DOHH2 (cell line): ENCODE data around the gene SDR42E1.

Source experiments
- H3F3A ChIP-seq: fragments of 200-600 bp; sonication (generic), shearing (Covaris generic); 2 replicates; pipeline ENCODE4 v1.6.0; 2016; ENCODE audit warnings: antibody characterized with exemption, mild to moderate bottlenecking; ENCODE audit not compliant: control insufficient read depth, insufficient read depth
- H3K27ac ChIP-seq: fragments of 200-600 bp; sonication (generic); 2 replicates; pipeline ENCODE4 v1.5.1; 2014; ENCODE audit warnings: low read depth, mild to moderate bottlenecking, low read length, moderate library complexity
- H3K27me3 ChIP-seq: fragments of 200-600 bp; sonication (generic); 2 replicates; pipeline ENCODE4 v1.6.1; 2014; ENCODE audit warnings: mild to moderate bottlenecking, low read length, mixed read lengths; ENCODE audit not compliant: control insufficient read depth
- H3K36me3 ChIP-seq: fragments of 200-600 bp; sonication (generic); 2 replicates; pipeline ENCODE4 v1.6.1; 2014; ENCODE audit warnings: mild to moderate bottlenecking, low read length, moderate library complexity, mixed read lengths; ENCODE audit not compliant: control insufficient read depth
- H3K4me1 ChIP-seq: fragments of 200-600 bp; sonication (generic); 2 replicates; pipeline ENCODE4 v1.6.1; 2014; ENCODE audit warnings: mild to moderate bottlenecking, low read length, mixed read lengths; ENCODE audit not compliant: control insufficient read depth
- H3K4me2 ChIP-seq: fragments of 200-600 bp; sonication (generic); 2 replicates; pipeline ENCODE4 v1.6.0; 2014; ENCODE audit warnings: mild to moderate bottlenecking, low read length, moderate library complexity
- H3K4me3 ChIP-seq: fragments of 200-600 bp; sonication (generic); 2 replicates; pipeline ENCODE4 v1.5.1; 2014; ENCODE audit warnings: mild to moderate bottlenecking, low read length, mixed read lengths
- H3K79me2 ChIP-seq: fragments of 200-600 bp; sonication (generic); 2 replicates; pipeline ENCODE4 v1.6.1; 2014; ENCODE audit warnings: mild to moderate bottlenecking, low read length, mixed read lengths; ENCODE audit not compliant: control insufficient read depth
- H3K9me2 ChIP-seq: fragments of 200-600 bp; sonication (generic); replicated peaks from 2 replicates; pipeline ENCODE4 v1.6.1; 2014; ENCODE audit warnings: mild to moderate bottlenecking, low read length, mixed read lengths; ENCODE audit not compliant: control insufficient read depth
- H3K9me3 ChIP-seq: fragments of 200-600 bp; sonication (generic); 2 replicates; pipeline ENCODE4 v1.6.1; 2014; ENCODE audit warnings: antibody characterized with exemption, low read length, mixed read lengths; ENCODE audit not compliant: control insufficient read depth, insufficient read depth
- H4K20me1 ChIP-seq: fragments of 200-600 bp; sonication (generic); 2 replicates; pipeline ENCODE4 v1.6.0; 2014; ENCODE audit warnings: low read depth, mild to moderate bottlenecking, antibody characterized with exemption, low read length, moderate library complexity; ENCODE audit not compliant: control insufficient read depth, insufficient read depth
- EZH2phosphoT487 ChIP-seq: fragments of 200-600 bp; sonication (generic); IDR thresholded peaks from 2 replicates; pipeline ENCODE4 v1.6.1; 2017; ENCODE audit warnings: borderline replicate concordance, mild to moderate bottlenecking, antibody characterized with exemption, low read length, moderate library complexity, mixed read lengths
- TF ChIP-seq, protein P1 (sequence below): fragments of 200-600 bp; sonication (generic); IDR thresholded peaks from one replicate; pipeline ENCODE4 v1.5.1; 2014; ENCODE audit warnings: antibody characterized with exemption, mild to moderate bottlenecking, low read depth, low read length; ENCODE audit not compliant: poor library complexity, severe bottlenecking

The SDR42E1 gene

GRCh38 chr16:82050909-82051357 is 39.7 kb upstream of the SDR42E1 start:
- Histone ChIP-seq H3K9me2 (no peaks in the 10 kb centered on the region), H3K36me3 (no peaks in the 10 kb centered on the region), H3K4me1 (no peaks in the 10 kb centered on the region), H3K9me3 (no peaks in the 10 kb centered on the region), H3K4me3 (no peak overlapping the region), H3F3A (no peaks in the 10 kb centered on the region), H3K4me2 (no peak overlapping the region), H4K20me1 (no peaks in the 10 kb centered on the region), H3K27ac (no peak overlapping the region), H3K27me3 (peaks cover 8% of the 10 kb centered on the region; the same call in 1 of the 2 replicates), H3K79me2 (no peaks in the 10 kb centered on the region)
- no peak for TF ChIP-seq EZH2phosphoT487
- TF ChIP-seq, protein P1, sequence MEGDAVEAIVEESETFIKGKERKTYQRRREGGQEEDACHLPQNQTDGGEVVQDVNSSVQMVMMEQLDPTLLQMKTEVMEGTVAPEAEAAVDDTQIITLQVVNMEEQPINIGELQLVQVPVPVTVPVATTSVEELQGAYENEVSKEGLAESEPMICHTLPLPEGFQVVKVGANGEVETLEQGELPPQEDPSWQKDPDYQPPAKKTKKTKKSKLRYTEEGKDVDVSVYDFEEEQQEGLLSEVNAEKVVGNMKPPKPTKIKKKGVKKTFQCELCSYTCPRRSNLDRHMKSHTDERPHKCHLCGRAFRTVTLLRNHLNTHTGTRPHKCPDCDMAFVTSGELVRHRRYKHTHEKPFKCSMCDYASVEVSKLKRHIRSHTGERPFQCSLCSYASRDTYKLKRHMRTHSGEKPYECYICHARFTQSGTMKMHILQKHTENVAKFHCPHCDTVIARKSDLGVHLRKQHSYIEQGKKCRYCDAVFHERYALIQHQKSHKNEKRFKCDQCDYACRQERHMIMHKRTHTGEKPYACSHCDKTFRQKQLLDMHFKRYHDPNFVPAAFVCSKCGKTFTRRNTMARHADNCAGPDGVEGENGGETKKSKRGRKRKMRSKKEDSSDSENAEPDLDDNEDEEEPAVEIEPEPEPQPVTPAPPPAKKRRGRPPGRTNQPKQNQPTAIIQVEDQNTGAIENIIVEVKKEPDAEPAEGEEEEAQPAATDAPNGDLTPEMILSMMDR = no peak

DNA sequence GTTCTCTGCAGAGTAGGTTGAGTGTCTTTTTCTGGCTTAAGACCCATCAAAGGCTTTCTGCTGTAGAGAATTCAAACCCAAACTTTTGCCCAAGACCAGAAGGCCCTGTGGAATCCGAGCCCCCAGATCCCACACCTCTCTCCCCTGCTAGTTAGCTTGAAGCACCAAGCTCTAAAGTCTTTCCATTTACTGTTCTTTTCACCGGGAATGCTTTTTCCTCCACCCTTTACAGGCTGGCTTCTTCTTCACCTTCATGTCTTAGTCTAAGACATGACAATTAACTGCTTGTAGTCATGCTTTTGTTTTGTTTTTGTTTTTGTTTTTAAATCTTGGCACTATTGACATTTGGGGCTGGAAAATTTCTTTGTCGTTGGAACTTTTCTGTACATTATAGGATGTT is 39.2 kb upstream of the SDR42E1 start:
- H3K27me3 ChIP-seq = peaks cover 8% of the 10 kb centered on the region; the same call in 1 of the 2 replicates
- no peak overlapping the region for H3K27ac ChIP-seq
- no peaks in the 10 kb centered on the region for H3F3A ChIP-seq
- H3K9me3 ChIP-seq = no peaks in the 10 kb centered on the region
- no peaks in the 10 kb centered on the region for H3K9me2 ChIP-seq
- H3K36me3 ChIP-seq = no peaks in the 10 kb centered on the region
- H3K4me3 ChIP-seq = no peak overlapping the region
- H4K20me1 ChIP-seq = no peaks in the 10 kb centered on the region
- no peaks in the 10 kb centered on the region for H3K4me1 ChIP-seq
- no peak overlapping the region for H3K4me2 ChIP-seq
- H3K79me2 ChIP-seq = no peaks in the 10 kb centered on the region
- TF ChIP-seq EZH2phosphoT487 = no peak
- TF ChIP-seq, protein P1 = no peak

DNA sequence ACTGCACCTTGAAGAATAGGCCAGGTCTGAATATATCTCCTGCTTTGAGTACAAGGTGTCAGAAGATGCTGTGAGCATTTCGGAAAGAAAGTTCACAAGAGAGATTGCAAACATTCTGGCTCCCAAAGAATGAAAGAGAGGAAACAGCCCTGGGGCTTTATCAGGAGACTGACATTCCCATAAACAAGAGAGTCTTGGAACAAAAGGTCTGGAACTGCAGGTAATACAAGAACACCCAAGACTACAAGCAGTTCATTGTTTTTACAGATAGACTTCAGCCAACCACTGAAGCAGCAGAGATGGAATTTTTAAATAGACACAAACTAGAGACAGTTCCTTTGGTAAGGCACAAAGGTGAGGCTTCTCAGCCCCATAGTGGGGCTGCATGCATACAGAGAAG is 38.2 kb upstream of the SDR42E1 start:
- no peaks in the 10 kb centered on the region for H3F3A ChIP-seq
- H3K4me1 ChIP-seq = no peaks in the 10 kb centered on the region
- H3K4me3 ChIP-seq = no peak overlapping the region
- peaks cover 8% of the 10 kb centered on the region; the same call in 1 of the 2 replicates for H3K27me3 ChIP-seq
- no peaks in the 10 kb centered on the region for H3K79me2 ChIP-seq
- no peaks in the 10 kb centered on the region for H3K9me2 ChIP-seq
- H4K20me1 ChIP-seq = no peaks in the 10 kb centered on the region
- H3K9me3 ChIP-seq = no peaks in the 10 kb centered on the region
- H3K36me3 ChIP-seq = no peaks in the 10 kb centered on the region
- no peak for TF ChIP-seq EZH2phosphoT487
- TF ChIP-seq, protein P1 = no peak
- no peak overlapping the region for H3K27ac ChIP-seq
- no peak overlapping the region for H3K4me2 ChIP-seq

- Histone ChIP-seq H3K27ac (no peak overlapping the region), H3K36me3 (no peaks in the 10 kb centered on the region), H3K4me2 (no peak overlapping the region), H3K79me2 (no peaks in the 10 kb centered on the region), H3K9me2 (no peaks in the 10 kb centered on the region), H3F3A (no peaks in the 10 kb centered on the region), H4K20me1 (no peaks in the 10 kb centered on the region), H3K4me1 (no peaks in the 10 kb centered on the region), H3K4me3 (no peak overlapping the region), H3K9me3 (no peaks in the 10 kb centered on the region), H3K27me3 (peaks cover 3% of the 10 kb centered on the region; the same call in 1 of the 2 replicates)
- no peak for TF ChIP-seq EZH2phosphoT487
- TF ChIP-seq, protein P1 = no peak
Observed at GRCh38 chr16:82047787-82048186, 36.5 kb upstream of the SDR42E1 start.
